ENCODE results near the gene SEC16A. TPM values are rescaled to one million over a fixed set of nuclear protein-coding genes. Genes with fewer than 3 reads are reported as not detected.

The SEC16A gene
- total RNA-seq, 1 donor from 2014 or later: 89.9 TPM

GRCh38 chr9:136519263-136520052, 36.6 kb upstream of the SEC16A start:
- no peak for DNase-seq (ENCODE audit: low spot score in 2 of 2, unreplicated experiment in 2 of 2)
- Mint-ChIP-seq H3K9me3 (no peaks in the 10 kb centered on the region), H3K27ac (no peak overlapping the region), H3K36me3 (peaks cover 3% of the 10 kb centered on the region), H3K4me3 (no peak overlapping the region), H3K27me3 (ENCODE audit: low read depth) (no peaks in the 10 kb centered on the region), H3K4me1 (no peaks in the 10 kb centered on the region)
- TF ChIP-seq CTCF (IDR thresholded peaks at IDR 0.05; ENCODE audit: unreplicated experiment): no peak

- Mint-ChIP-seq H3K4me3 (no peak overlapping the region), H3K27me3 (ENCODE audit: low read depth) (no peaks in the 10 kb centered on the region), H3K27ac (no peak overlapping the region), H3K9me3 (no peaks in the 10 kb centered on the region), H3K4me1 (no peaks in the 10 kb centered on the region), H3K36me3 (peaks cover 3% of the 10 kb centered on the region)
- TF ChIP-seq CTCF (IDR thresholded peaks at IDR 0.05; ENCODE audit: unreplicated experiment): no peak
- no peak for DNase-seq (ENCODE audit: low spot score in 2 of 2, unreplicated experiment in 2 of 2)
Measured at GRCh38 chr9:136518623-136519022, 35.8 kb upstream of the SEC16A start.

DNA sequence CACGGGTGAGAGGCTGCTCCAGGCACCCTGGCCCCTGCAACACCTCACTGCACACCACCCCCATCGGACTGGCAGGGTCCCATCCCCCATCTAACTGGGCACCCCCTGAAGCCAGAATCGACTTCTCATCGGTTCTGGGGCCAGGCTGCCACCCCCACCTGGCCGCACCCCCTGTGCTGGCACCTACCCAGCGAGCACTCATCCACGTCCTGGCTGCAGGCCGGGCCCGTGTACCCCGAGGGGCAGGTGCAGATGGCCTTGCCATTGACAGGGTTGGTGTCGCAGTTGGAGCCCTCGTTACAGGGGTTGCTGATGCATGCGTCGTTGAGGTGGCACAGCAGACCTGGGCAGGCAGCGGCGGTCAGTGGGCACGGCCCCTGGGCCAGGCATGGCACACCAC, 35.1 kb upstream of the SEC16A start:
- H3K9me3 Mint-ChIP-seq: no peaks in the 10 kb centered on the region
- no peaks in the 10 kb centered on the region for H3K4me1 Mint-ChIP-seq
- peaks cover 5% of the 10 kb centered on the region for H3K36me3 Mint-ChIP-seq
- DNase-seq (ENCODE audit: low spot score in 2 of 2, unreplicated experiment in 2 of 2): no peak
- H3K4me3 Mint-ChIP-seq: no peak overlapping the region
- no peak overlapping the region for H3K27ac Mint-ChIP-seq
- H3K27me3 Mint-ChIP-seq (ENCODE audit: low read depth): no peaks in the 10 kb centered on the region
- TF ChIP-seq CTCF (IDR thresholded peaks at IDR 0.05; ENCODE audit: unreplicated experiment): no peak

- H3K27me3 Mint-ChIP-seq (ENCODE audit: low read depth): no peaks in the 10 kb centered on the region
- H3K4me3 Mint-ChIP-seq: no peak overlapping the region
- no peaks in the 10 kb centered on the region for H3K9me3 Mint-ChIP-seq
- no peak for DNase-seq (ENCODE audit: low spot score in 2 of 2, unreplicated experiment in 2 of 2)
- no peak overlapping the region for H3K27ac Mint-ChIP-seq
- TF ChIP-seq CTCF (IDR thresholded peaks at IDR 0.05; ENCODE audit: unreplicated experiment): no peak
- no peaks in the 10 kb centered on the region for H3K4me1 Mint-ChIP-seq
- peaks cover 5% of the 10 kb centered on the region for H3K36me3 Mint-ChIP-seq
Measured at GRCh38 chr9:136517012-136517743, 34.3 kb upstream of the SEC16A start.

GRCh38 chr9:136516191-136516654, 33.4 kb upstream of the SEC16A start:
- TF ChIP-seq CTCF (IDR thresholded peaks at IDR 0.05; ENCODE audit: unreplicated experiment): no peak
- no peak for DNase-seq (ENCODE audit: low spot score in 2 of 2, unreplicated experiment in 2 of 2)
- no peak overlapping the region for H3K27ac Mint-ChIP-seq
- no peaks in the 10 kb centered on the region for H3K27me3 Mint-ChIP-seq (ENCODE audit: low read depth)
- H3K36me3 Mint-ChIP-seq: peaks cover 5% of the 10 kb centered on the region
- H3K4me1 Mint-ChIP-seq: no peaks in the 10 kb centered on the region
- no peak overlapping the region for H3K4me3 Mint-ChIP-seq
- no peaks in the 10 kb centered on the region for H3K9me3 Mint-ChIP-seq

Data from mesothelial cell of epicardium (in vitro differentiated cells).